Esophagus squamous epithelium (tissue), 5 donors: ENCODE data around the gene PTGDS. TPM values are rescaled to one million over a fixed set of nuclear protein-coding genes. Genes with fewer than 3 reads are reported as not detected.
A peak's percentile ranks its signal among the peaks of the same experiment; 100 is the strongest.

Experiments
- DNase-seq: peaks from one replicate; lab custom pipeline; 2025; lab: John Stamatoyannopoulos, UW
- H3K27ac ChIP-seq, 4 donors: fragments of 200-600 bp; sonication (generic); one replicate each; pipeline ENCODE4 v1.5.1; 2016 to 2019; ENCODE audit warnings: mild to moderate bottlenecking in 1 of 4
- H3K27me3 ChIP-seq, 4 donors: fragments of 200-600 bp; sonication (generic); 1 replicate in 3 of 4; 2 replicates in 1 of 4; pipeline versions ENCODE4 v1.5.1 to v1.6.0; 2017 to 2021; ENCODE audit warnings: antibody characterized with exemption in 1 of 4
- H3K36me3 ChIP-seq, 3 donors: fragments of 200-600 bp; sonication (generic); one replicate each; pipeline ENCODE4 v1.5.1; 2016 to 2019
- H3K4me1 ChIP-seq, 3 donors: fragments of 200-600 bp; sonication (generic); one replicate each; pipeline ENCODE4 v1.5.1; 2017 to 2019
- H3K4me3 ChIP-seq, 4 donors: fragments of 200-600 bp; sonication (generic); 1 replicate in 3 of 4; 2 replicates in 1 of 4; pipeline ENCODE4 v1.5.1; 2016 to 2019; ENCODE audit warnings: mild to moderate bottlenecking in 2 of 4, moderate library complexity in 1 of 4
- H3K9me3 ChIP-seq, 3 donors: fragments of 200-600 bp; sonication (generic); one replicate each; pipeline ENCODE4 v1.5.1; 2016 to 2019
- POLR2A ChIP-seq, 4 donors: fragments of 450-650 bp; IDR thresholded peaks; one replicate each; pipeline ENCODE4 v1.6.1; 2017; ENCODE audit warnings: antibody characterized with exemption in 4 of 4, mild to moderate bottlenecking in 4 of 4, moderate library complexity in 3 of 4
- WGBS, 2 donors: methylation state at CpG; one replicate each; pipeline ENCODE4 v1.1.5; 2018; 5-methylcytosine and 5-hydroxymethylcytosine counted together
- intact Hi-C: fragments of 100-400 bp; cut with DNase I; formaldehyde crosslinking; loops from one replicate; pipeline ENCODE4 v1.15.0; 2022
- total RNA-seq, 4 donors: library from RNA; depleted of rRNA; stranded (reverse); fragments of >200 nt; gene quantifications; one replicate each; pipeline ENCODE4 v1.1.0, GENCODE V29; 2016
- TF ChIP-seq, protein P1 (sequence below), 6 experiments: fragments of 450-650 bp in 4 of 6; fragments of 200-600 bp in 2 of 6; sonication (generic) in 2 of 6; IDR thresholded peaks; one replicate each; pipeline ENCODE4 v1.5.1; 2016 to 2019; ENCODE audit warnings: antibody characterized with exemption in 6 of 6, mild to moderate bottlenecking in 4 of 6, moderate library complexity in 4 of 6
- donor health status: DM: yes; HTN: yes; CAD: no.

The PTGDS gene
- total RNA-seq, 4 donors from 2014 or later, result 1.7 to 208 (median 4.8) TPM

DNA sequence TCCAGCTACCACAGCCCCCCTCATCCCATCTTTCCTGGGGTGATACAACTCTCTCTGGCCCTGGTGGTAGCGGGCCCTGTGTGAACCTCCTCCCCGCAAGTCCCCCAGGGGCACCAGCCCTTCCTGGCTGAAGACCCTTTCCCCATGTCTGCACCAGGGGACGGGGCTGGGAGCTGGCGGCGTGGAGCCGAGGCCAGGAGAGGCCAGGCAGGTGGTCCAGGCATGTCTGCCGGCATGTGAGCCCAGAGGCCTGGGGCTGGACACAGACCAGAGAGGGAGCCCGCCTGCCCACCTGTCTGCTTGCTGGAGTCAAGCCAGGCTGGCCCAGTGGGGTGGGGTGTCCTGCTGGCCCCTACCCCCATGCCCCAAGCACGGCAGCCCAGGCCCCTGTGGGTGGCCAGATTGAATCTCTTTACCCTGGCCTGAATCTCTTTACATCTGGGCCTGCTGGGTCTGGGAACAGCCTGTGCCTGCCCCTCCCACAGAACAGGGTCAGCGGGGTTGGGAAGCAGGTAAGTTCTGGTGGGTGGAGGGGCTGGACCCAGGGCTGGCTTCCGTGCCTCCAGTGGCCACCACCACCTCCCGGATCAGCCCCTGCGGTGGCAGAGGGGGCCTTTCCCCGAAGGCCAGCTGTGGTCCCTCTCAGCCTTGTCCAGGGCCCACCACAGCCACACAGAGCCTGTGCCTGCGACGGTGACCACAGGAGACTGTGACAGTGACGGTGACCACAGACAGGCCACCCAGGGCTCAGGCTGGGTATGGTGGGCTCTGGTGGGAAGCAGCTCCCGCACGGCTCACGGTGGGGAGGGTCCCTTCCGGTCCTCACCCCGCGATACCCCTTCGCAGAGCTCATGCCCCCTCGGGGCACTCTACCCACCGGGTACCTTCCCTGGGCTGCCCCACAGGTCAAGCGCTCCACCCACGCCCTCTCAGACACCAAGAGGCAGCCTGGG is 18.1 kb upstream of the PTGDS start:
- Histone ChIP-seq H3K36me3 (no peaks in the 10 kb centered on the region), H3K27me3 (no peaks in the 10 kb centered on the region), H3K4me3 (no peak overlapping the region), H3K9me3 (no peaks in the 10 kb centered on the region), H3K4me1 (peaks cover 12 to 26% (median 12%) of the 10 kb centered on the region in 3 donors), H3K27ac (peak overlapping the region in 1 of 4 donors; percentile 9)
- WGBS, 2 donors, result 95 to 100% methylated on average over 1 to 15 of the region's 28 CpGs
- intact Hi-C loops, result no loop called here
- TF ChIP-seq, protein P1, sequence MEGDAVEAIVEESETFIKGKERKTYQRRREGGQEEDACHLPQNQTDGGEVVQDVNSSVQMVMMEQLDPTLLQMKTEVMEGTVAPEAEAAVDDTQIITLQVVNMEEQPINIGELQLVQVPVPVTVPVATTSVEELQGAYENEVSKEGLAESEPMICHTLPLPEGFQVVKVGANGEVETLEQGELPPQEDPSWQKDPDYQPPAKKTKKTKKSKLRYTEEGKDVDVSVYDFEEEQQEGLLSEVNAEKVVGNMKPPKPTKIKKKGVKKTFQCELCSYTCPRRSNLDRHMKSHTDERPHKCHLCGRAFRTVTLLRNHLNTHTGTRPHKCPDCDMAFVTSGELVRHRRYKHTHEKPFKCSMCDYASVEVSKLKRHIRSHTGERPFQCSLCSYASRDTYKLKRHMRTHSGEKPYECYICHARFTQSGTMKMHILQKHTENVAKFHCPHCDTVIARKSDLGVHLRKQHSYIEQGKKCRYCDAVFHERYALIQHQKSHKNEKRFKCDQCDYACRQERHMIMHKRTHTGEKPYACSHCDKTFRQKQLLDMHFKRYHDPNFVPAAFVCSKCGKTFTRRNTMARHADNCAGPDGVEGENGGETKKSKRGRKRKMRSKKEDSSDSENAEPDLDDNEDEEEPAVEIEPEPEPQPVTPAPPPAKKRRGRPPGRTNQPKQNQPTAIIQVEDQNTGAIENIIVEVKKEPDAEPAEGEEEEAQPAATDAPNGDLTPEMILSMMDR (IDR thresholded peaks at IDR 0.05), result no peak
- no peak for TF ChIP-seq POLR2A (IDR thresholded peaks at IDR 0.05)
- no peak for DNase-seq

DNA sequence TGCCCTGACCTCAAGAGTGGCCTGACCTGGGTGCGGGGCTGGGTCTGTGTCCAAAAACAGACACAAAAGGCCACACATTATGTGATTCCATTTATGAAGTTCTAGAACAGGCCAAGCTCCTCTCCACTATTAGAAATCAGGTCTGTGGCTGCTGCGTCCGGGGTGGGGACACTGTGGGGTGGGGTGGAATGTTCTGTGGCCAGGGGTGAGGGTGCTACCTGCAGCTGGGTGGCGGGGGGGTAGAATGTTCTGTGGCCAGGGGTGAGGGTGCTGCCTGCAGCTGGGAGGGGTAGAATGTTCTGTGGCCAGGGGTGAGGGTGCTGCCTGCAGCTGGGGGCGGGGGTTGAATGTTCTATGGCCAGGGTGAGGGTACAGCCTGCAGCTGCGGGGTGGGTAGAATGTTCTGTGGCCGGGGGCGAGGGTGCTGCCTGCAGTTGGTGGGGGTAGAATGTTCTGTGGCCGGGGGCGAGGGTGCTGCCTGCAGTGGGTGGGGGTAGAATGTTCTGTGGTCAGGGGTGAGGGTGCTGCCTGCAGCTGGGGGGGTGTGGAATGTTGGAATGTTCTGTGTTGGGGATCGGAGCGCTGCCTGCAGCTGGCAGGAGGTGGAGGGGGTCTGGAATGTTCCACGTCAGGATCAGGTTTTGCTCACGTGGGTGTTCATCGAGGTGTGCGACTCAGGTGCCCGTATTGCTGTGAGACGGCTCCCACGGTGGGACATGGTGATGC is 16.9 kb upstream of the PTGDS start:
- Histone ChIP-seq H3K4me1 (peaks cover 18 to 37% (median 19%) of the 10 kb centered on the region in 3 donors), H3K36me3 (no peaks in the 10 kb centered on the region), H3K4me3 (no peak overlapping the region), H3K27ac (no peak overlapping the region), H3K27me3 (no peaks in the 10 kb centered on the region), H3K9me3 (no peaks in the 10 kb centered on the region)
- intact Hi-C loops, result no loop called here
- TF ChIP-seq, protein P1 (IDR thresholded peaks at IDR 0.05), result no peak
- no peak for TF ChIP-seq POLR2A (IDR thresholded peaks at IDR 0.05)
- DNase-seq, result no peak
- WGBS, 2 donors, result 77 to 100% methylated on average over 6 to 14 of the region's 19 CpGs

DNA sequence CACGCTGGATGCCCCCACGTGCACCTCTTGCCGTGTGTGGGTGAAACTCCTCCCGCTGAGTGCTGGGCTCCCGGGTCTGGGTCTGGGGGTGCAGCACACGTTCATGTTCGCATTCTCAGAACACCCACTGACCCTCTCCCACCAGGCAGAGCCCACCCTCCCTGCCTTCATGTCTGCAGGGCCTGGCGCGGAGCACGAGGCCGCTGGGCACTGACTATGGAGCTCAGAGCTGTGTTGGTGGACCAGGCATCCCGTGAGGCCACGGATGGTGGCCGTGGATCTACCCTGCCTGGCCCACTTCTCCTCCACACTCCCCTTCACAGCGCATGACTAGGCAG is 16.4 kb upstream of the PTGDS start:
- Histone ChIP-seq H3K27ac (peak overlapping the region in 1 of 4 donors; percentile 13), H3K4me3 (no peak overlapping the region), H3K9me3 (no peaks in the 10 kb centered on the region), H3K27me3 (no peaks in the 10 kb centered on the region), H3K4me1 (peaks cover 19 to 40% (median 19%) of the 10 kb centered on the region in 3 donors), H3K36me3 (no peaks in the 10 kb centered on the region)
- intact Hi-C loops, result no loop called here
- TF ChIP-seq, protein P1 (IDR thresholded peaks at IDR 0.05), result no peak
- TF ChIP-seq POLR2A (IDR thresholded peaks at IDR 0.05), result no peak
- 62 to 82% methylated on average over 3 to 8 of the region's 15 CpGs for WGBS, 2 donors
- DNase-seq, result no peak

DNA sequence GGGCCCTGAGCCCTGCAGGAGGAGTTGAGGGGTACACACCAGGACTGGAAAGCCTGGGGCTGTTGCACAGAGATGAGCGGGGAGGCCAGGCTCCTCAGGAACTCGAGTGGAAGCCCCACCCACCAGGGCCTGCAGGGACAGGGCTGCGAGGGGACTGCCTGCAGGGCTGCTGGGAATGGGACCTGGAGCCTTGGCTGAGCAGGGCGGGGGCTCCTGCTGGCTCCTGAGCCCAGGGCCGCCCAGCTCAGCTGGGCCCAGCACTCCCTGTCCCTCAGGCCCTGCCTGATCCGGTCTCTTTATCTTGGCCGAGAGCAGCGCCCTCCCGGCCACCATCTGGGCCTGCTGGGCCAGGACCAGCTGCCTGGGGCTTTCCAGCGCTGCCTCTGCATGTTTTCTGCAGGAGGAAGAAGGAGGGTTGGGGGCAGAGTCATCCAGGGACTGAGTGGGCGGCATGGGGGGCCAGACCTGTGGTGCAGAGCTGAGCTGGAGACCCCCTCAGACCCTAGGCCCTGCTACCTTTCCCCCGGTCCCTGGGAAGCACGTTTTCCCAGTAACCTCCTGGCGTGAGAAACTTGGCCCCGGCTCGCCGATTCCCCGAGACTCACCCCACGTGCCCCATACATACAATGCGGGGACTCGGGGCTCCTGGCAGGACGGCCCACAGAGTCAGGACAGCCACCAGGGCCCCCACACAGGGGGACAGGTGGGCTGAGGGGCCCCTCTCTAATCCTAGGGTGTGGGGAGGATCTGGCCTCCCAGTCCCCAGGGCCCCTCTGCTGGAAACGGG is 15.8 kb upstream of the PTGDS start:
- peak overlapping the region in 1 of 4 donors; percentile 13 for H3K27ac ChIP-seq

More for the DNA sequence above, 15.8 kb upstream of the PTGDS start:
- intact Hi-C loops, result no loop called here
- DNase-seq, result no peak
- peaks cover 23 to 46% (median 23%) of the 10 kb centered on the region in 3 donors for H3K4me1 ChIP-seq
- H3K9me3 ChIP-seq, result no peaks in the 10 kb centered on the region
- TF ChIP-seq, protein P1 (IDR thresholded peaks at IDR 0.05), result no peak
- no peak for TF ChIP-seq POLR2A (IDR thresholded peaks at IDR 0.05)
- H3K4me3 ChIP-seq, result no peak overlapping the region
- H3K27me3 ChIP-seq, result no peaks in the 10 kb centered on the region
- H3K36me3 ChIP-seq, result no peaks in the 10 kb centered on the region
- WGBS, 2 donors, result 32 to 42% methylated on average over 7 to 11 of the region's 23 CpGs
